ENCODE data around the gene YARS1.

DNA sequence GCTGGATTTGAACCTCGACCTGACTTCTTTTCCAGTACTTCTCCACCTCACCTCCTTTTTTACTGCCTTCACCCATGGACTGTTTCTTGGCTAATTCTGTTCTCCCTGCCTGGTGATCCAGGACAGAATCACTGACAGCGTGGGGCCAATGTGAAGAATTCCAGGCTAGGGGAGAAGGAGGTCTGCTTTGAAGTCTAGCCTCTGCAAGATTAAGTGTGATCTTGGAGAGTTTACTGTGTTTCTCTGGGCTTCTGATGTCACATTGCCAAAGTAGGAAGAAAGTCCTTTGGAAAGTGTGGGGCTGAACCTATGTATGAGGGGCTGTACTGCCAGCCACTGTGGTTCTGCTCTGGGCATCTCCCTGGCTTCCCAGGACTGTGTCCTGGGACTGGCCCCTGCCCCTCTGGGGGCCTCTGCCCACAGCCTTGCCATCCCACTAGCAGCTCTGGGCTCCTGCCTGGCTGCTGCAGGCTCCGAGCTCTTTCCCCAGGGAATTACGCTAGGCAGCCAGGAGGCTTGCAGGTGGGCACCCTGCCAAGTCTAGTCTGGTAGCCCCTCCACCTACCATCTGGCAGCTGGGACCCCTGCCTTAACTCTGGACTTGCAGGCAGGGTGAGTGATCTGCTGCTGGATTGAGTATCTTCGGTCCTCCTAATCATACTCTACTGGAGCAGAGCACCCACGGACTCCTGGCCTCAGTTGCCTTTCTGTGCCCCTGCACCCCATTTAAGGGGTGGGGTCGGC is 52.2 kb downstream of the YARS1 start:
- TF ChIP-seq, protein P1, sequence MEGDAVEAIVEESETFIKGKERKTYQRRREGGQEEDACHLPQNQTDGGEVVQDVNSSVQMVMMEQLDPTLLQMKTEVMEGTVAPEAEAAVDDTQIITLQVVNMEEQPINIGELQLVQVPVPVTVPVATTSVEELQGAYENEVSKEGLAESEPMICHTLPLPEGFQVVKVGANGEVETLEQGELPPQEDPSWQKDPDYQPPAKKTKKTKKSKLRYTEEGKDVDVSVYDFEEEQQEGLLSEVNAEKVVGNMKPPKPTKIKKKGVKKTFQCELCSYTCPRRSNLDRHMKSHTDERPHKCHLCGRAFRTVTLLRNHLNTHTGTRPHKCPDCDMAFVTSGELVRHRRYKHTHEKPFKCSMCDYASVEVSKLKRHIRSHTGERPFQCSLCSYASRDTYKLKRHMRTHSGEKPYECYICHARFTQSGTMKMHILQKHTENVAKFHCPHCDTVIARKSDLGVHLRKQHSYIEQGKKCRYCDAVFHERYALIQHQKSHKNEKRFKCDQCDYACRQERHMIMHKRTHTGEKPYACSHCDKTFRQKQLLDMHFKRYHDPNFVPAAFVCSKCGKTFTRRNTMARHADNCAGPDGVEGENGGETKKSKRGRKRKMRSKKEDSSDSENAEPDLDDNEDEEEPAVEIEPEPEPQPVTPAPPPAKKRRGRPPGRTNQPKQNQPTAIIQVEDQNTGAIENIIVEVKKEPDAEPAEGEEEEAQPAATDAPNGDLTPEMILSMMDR (IDR thresholded peaks at IDR 0.05) = no peak
- no peak for TF ChIP-seq POLR2AphosphoS5 (IDR thresholded peaks at IDR 0.05)
- no peak for TF ChIP-seq POLR2A (IDR thresholded peaks at IDR 0.05)

Data from breast epithelium (tissue), 3 donors.